Mammary microvascular endothelial cell (primary cell): ENCODE measurements around the gene TIMM8A. TPM values are rescaled to one million over a fixed set of nuclear protein-coding genes. Genes with fewer than 3 reads are reported as not detected.

Experiments
- total RNA-seq: library from RNA; depleted of rRNA; stranded (reverse); fragments of >200 nt; gene quantifications from 2 replicates; pipeline ENCODE4 v1.2.3, GENCODE V29; 2015

TIMM8A gene, protein sequence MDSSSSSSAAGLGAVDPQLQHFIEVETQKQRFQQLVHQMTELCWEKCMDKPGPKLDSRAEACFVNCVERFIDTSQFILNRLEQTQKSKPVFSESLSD
- 7.2 and 10.3 TPM in 2 replicates for total RNA-seq

DNA sequence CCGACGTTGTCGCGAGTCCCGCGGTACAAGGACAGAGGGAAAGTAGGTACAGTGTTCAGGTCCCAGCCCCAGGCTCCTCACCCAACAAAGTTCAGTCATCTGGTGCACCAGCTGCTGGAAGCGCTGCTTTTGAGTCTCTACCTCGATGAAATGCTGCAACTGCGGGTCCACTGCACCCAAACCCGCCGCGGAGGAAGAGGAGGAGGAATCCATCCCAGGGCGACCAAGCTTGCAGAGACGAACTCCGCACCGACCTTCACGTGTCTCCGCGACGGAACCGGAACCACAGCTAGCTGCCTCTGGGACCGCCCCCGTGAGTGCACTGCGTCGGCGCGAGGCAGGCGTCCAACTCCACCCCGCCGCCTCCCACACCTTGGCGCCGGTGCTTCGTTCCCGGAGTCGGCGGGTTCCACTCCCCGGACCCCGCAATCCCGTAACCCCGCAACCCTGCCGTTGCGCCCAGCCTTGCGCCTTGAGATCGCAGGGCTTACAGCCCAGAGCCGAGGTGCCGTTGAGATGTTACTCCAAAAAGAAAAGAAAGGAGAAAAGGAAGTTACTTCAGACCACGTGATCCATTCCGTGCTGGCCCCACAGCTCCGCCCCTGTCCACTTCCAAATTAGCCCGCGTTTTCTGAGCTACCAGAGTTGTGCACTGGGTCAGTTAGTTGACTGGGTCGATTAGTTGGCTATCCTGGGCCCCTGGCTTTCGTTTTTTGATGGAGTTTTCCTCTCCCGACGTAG lies at the start of gene TIMM8A:
TSS of gene TIMM8A (minus strand) at position 291 of the 741 bp plus-strand sequence. CDS start at position 213, 78 bp downstream.

DNA sequence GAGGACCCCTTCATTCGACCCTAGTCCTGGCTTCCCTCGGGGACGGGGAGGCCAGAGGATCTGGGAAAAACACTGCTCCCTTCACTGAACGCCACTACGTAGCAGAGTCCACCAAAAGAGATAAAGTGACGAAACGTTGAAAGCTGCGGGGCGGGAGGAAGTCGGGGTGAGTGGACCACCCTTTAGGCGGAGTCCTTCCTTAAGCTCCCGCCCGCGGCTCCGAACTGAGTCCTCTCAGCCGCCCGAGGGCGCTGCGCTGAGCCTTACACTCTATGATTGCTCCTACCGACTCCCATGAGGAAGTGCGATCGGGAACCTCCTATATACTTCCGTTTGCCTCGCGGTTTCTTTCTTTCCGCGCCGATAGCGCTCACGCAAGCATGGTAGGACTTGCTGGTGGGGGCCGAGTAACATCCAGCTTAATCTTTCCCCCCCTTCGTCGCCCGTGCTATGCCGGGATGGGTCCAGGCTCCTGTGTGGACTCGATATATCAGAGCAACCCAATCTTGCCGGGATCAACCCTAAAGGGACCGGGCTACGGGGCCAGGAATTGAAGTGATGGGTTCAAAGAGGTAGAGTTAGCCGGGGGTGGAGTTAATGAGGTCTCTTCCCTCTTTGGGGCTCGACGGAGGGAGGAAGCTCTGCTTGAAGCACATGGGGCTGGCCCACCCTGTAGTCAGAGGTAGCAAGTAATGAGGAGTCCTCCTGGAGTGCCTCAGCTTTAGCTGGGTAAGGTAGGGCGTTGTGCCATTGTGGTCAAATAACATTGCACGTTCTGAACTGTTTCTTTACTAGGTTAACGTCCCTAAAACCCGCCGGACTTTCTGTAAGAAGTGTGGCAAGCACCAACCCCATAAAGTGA lies 42.4 kb upstream of the TIMM8A start, which contains the start of gene RPL36A:
TSS of gene RPL36A (plus strand) at position 348 of the 862 bp plus-strand sequence. CDS start at position 381, 33 bp downstream.

DNA sequence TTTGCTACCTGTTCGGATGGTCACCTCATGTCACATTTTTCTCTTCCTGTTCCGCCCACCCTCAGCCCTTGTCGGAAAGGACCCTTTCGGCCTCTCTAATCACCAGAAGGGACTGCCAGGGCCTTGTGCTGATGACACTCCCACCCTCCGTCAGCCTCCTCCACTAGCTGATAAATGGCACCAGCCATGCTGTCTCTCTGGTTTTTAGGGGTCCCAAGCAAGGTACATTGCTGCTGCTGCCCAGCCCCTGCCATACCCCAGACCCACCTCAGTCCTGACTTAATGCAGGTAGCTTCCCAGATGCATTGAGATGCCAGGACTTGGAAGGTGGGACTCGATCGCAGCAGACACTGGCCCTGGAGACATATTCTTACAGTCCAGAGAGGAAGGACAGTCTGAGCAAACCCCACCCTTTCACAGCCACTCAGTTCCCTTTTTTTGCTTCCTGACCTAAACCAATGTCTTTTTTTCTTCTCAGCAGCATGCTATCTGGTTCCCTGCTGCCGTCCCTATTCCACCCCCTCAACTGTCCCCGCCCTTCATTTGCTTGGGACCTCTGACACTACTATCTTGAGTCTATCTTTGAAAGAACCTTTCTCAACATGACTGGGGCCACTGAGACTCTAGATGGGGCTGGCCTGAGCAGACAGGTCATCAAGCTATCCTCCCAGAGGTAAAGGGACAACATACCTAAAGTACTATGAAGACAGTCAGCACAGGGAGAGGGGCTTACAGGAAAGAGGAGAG lies 37.4 kb upstream of the TIMM8A start, which contains the start of gene BTK:
TSS of gene BTK (minus strand) at position 397 of the 747 bp plus-strand sequence. CDS start 10,907 bp downstream, outside the sequence.

Other genes with a start within 250 kb of the TIMM8A start
- 0.15 and 0.47 TPM in 2 replicates for gene DRP2, start 129.0 kb downstream of the TIMM8A start, total RNA-seq
- gene TAF7L, start 57.4 kb downstream of the TIMM8A start, total RNA-seq = 1.00 and 1.1 TPM in 2 replicates
- gene BTK, start 37.4 kb upstream of the TIMM8A start, total RNA-seq = not detected in 2 replicates
- gene RPL36A, start 42.3 kb upstream of the TIMM8A start, total RNA-seq = 1,983 and 2,269 TPM in 2 replicates
- 40.5 and 45.6 TPM in 2 replicates for gene GLA, start 59.2 kb upstream of the TIMM8A start, total RNA-seq
- 48.9 and 56.4 TPM in 2 replicates for gene HNRNPH2, start 59.5 kb upstream of the TIMM8A start, total RNA-seq
- 3.4 and 4.5 TPM in 2 replicates for gene ARMCX4, start 136.7 kb upstream of the TIMM8A start, total RNA-seq
- 21.7 and 23.5 TPM in 2 replicates for gene ARMCX1, start 201.8 kb upstream of the TIMM8A start, total RNA-seq